CD4-positive, CD25-positive, alpha-beta regulatory T cell (primary cell): ENCODE measurements around the gene FN3KRP. TPM values are rescaled to one million over a fixed set of nuclear protein-coding genes. Genes with fewer than 3 reads are reported as not detected.

Experiments
- ATAC-seq, 2 donors: fragments of 150-1000 bp; cut with Tn5 transposase; one replicate each; pipeline ENCODE4 v1.10.0; 2021; ENCODE audit warnings: low read depth in 2 of 2, moderate number of reproducible peaks in 2 of 2, moderate library complexity in 1 of 2
- DNase-seq, 3 donors: peaks; one replicate each; pipeline versions ENCODE4 v3.0.0 to v3.0.0-alpha.2; 2012 to 2022; ENCODE audit warnings: mixed read lengths in 1 of 3
- H3K27ac ChIP-seq: one replicate; pipeline ENCODE4 v1.7.0; 2013; ENCODE audit warnings: mild to moderate bottlenecking, low read length; ENCODE audit not compliant: insufficient read depth, poor library complexity, severe bottlenecking
- H3K27me3 ChIP-seq: one replicate; pipeline ENCODE4 v1.7.0; 2013; ENCODE audit warnings: low read length; ENCODE audit not compliant: control insufficient read depth, insufficient read depth
- H3K36me3 ChIP-seq: one replicate; pipeline ENCODE4 v1.7.0; 2013; ENCODE audit warnings: mild to moderate bottlenecking, low read length, moderate library complexity; ENCODE audit not compliant: control insufficient read depth, insufficient read depth
- H3K4me1 ChIP-seq: 2 replicates; pipeline ENCODE4 v1.7.0; 2013; ENCODE audit warnings: mild to moderate bottlenecking, low read length; ENCODE audit not compliant: insufficient read depth, control insufficient read depth, poor library complexity, severe bottlenecking
- H3K4me3 ChIP-seq: one replicate; pipeline ENCODE4 v1.7.0; 2013; ENCODE audit warnings: low read depth, mild to moderate bottlenecking, low read length, moderate library complexity
- H3K9me3 ChIP-seq, 2 experiments: 1 replicate in 1 of 2; 2 replicates in 1 of 2; pipeline ENCODE4 v1.7.0; 2013; ENCODE audit warnings: low read length in 2 of 2, mild to moderate bottlenecking in 1 of 2, moderate library complexity in 1 of 2; ENCODE audit not compliant: control insufficient read depth in 2 of 2
- H3K27ac Mint-ChIP-seq, 3 donors: one replicate each; pipeline ENCODE4 v1.8.0; 2020 to 2022; ENCODE audit warnings: mild to moderate bottlenecking in 3 of 3, mixed read lengths in 3 of 3, moderate library complexity in 2 of 3
- H3K27me3 Mint-ChIP-seq: one replicate; pipeline ENCODE4 v1.8.0; 2022; ENCODE audit warnings: mild to moderate bottlenecking, mixed read lengths
- H3K36me3 Mint-ChIP-seq: one replicate; pipeline ENCODE4 v1.8.0; 2020; ENCODE audit warnings: mixed read lengths
- H3K4me1 Mint-ChIP-seq, 4 donors: one replicate each; pipeline ENCODE4 v1.8.0; 2020 to 2022; ENCODE audit warnings: mixed read lengths in 4 of 4, mild to moderate bottlenecking in 1 of 4
- H3K4me3 Mint-ChIP-seq, 4 donors: one replicate each; pipeline ENCODE4 v1.8.0; 2020 to 2022; ENCODE audit warnings: mild to moderate bottlenecking in 4 of 4, mixed read lengths in 4 of 4, moderate library complexity in 3 of 4
- H3K9me3 Mint-ChIP-seq, 7 donors: one replicate each; pipeline ENCODE4 v1.8.0; 2020 to 2022; ENCODE audit warnings: mixed read lengths in 7 of 7, mild to moderate bottlenecking in 3 of 7, moderate library complexity in 2 of 7
- polyA plus RNA-seq, 4 donors: library from polyadenylated mRNA; unstranded; fragments of 300-500 nt; fragmentation: Illumina TruSeq; gene quantifications; one replicate each; pipeline ENCODE4 v1.2.3, GENCODE V29; 2021
- total RNA-seq: library from RNA; stranded (reverse); gene quantifications from one replicate; pipeline ENCODE4 v1.2.3, GENCODE V29; 2022

Gene FN3KRP, protein sequence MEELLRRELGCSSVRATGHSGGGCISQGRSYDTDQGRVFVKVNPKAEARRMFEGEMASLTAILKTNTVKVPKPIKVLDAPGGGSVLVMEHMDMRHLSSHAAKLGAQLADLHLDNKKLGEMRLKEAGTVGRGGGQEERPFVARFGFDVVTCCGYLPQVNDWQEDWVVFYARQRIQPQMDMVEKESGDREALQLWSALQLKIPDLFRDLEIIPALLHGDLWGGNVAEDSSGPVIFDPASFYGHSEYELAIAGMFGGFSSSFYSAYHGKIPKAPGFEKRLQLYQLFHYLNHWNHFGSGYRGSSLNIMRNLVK
- total RNA-seq, result 28.1 TPM
- polyA plus RNA-seq, result 10 to 100 TPM; 25.3 to 36.7 (median 34.0) TPM

GRCh38 chr17:82716203-82717010 lies at the start of gene FN3KRP:
Gene FN3KRP (plus strand): TSS chr17:82716706. CDS start chr17:82716756, 50 bp downstream.
- Histone ChIP-seq H3K4me3 (peak within 1 kb of the TSS; percentile 67), H3K36me3 (peaks cover 13% of the 10 kb centered on the region), H3K27me3 (no peaks in the 10 kb centered on the region), H3K4me1 (peaks cover 23% of the 10 kb centered on the region), H3K9me3 (no peaks in the 10 kb centered on the region), H3K27ac (peak within 1 kb of the TSS; percentile 60)
- peak; percentile 88 to 97 (median 90) for DNase-seq
- Mint-ChIP-seq H3K4me3 (peak within 1 kb of the TSS; percentile 85 to 99 (median 95)), H3K27me3 (peaks cover 5% of the 10 kb centered on the region), H3K9me3 (no peaks in the 10 kb centered on the region), H3K4me1 (peaks cover 8 to 27% (median 12%) of the 10 kb centered on the region in 4 donors), H3K36me3 (peaks cover 7% of the 10 kb centered on the region), H3K27ac (peak within 1 kb of the TSS; percentile 75 to 95 (median 85))
- peak; percentile 91 to 94 for ATAC-seq

- Histone ChIP-seq H3K4me1 (no peaks in the 10 kb centered on the region), H3K27ac (no peak overlapping the region), H3K27me3 (no peaks in the 10 kb centered on the region), H3K4me3 (no peak overlapping the region), H3K9me3 (no peaks in the 10 kb centered on the region), H3K36me3 (no peaks in the 10 kb centered on the region)
- no peaks in the 10 kb centered on the region for H3K36me3 Mint-ChIP-seq
- no peak overlapping the region for H3K4me3 Mint-ChIP-seq
- H3K27ac Mint-ChIP-seq, result no peak overlapping the region
- H3K27me3 Mint-ChIP-seq, result no peaks in the 10 kb centered on the region
- ATAC-seq (no peak), DNase-seq (no peak)
- peaks cover 0 to 9% (median 0%) of the 10 kb centered on the region in 4 donors for H3K4me1 Mint-ChIP-seq
- no peaks in the 10 kb centered on the region for H3K9me3 Mint-ChIP-seq
These were observed 49.4 kb upstream of the FN3KRP start for GRCh38 chr17:82666931-82667667.

- Mint-ChIP-seq H3K27ac (no peak overlapping the region), H3K36me3 (no peaks in the 10 kb centered on the region), H3K9me3 (no peaks in the 10 kb centered on the region), H3K4me1 (peaks cover 0 to 9% (median 0%) of the 10 kb centered on the region in 4 donors), H3K4me3 (no peak overlapping the region), H3K27me3 (no peaks in the 10 kb centered on the region)
- DNase-seq, result no peak
- no peaks in the 10 kb centered on the region for H3K4me1 ChIP-seq
- no peaks in the 10 kb centered on the region for H3K9me3 ChIP-seq
- no peak overlapping the region for H3K27ac ChIP-seq
- H3K27me3 ChIP-seq, result no peaks in the 10 kb centered on the region
- H3K4me3 ChIP-seq, result no peak overlapping the region
- H3K36me3 ChIP-seq, result no peaks in the 10 kb centered on the region
- ATAC-seq, result no peak
These were observed 48.9 kb upstream of the FN3KRP start for GRCh38 chr17:82667668-82668000.

DNA sequence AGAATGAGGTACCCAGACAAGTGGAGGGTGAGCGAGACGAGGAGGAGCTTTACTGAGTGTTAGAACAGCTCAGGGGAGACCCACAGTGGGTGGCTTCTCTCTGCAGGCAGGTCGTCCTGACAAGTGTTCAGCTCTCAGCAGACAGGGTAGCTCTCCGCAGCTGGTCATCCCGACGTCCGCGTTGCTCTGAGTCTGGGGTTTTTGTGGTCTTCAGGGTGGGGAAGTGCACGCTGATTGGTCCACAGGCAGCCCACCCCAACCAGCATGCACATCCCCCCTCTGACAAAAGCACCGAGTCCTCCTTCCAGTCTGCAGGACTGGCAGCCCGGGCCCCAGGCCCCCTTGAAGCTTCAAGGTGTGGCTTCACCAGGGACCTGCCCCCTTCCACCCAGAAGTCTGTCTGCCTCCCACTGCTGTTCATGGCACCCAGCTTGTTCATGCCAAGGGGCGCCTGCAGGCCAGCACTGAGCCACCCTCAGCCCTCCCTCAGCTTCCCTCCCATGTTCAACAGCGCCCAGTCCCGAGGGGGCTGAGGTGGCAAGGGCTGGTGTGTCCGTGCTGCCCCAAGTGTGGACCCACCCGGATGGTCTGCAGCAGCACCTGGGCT lies 48.4 kb upstream of the FN3KRP start:
- Histone ChIP-seq H3K4me1 (no peaks in the 10 kb centered on the region), H3K9me3 (no peaks in the 10 kb centered on the region), H3K4me3 (no peak overlapping the region), H3K36me3 (no peaks in the 10 kb centered on the region), H3K27me3 (no peaks in the 10 kb centered on the region), H3K27ac (no peak overlapping the region)
- H3K27me3 Mint-ChIP-seq, result no peaks in the 10 kb centered on the region
- DNase-seq, result no peak
- H3K9me3 Mint-ChIP-seq, result no peaks in the 10 kb centered on the region
- H3K4me1 Mint-ChIP-seq, result peaks cover 0 to 9% (median 0%) of the 10 kb centered on the region in 4 donors
- no peak for ATAC-seq
- H3K36me3 Mint-ChIP-seq, result no peaks in the 10 kb centered on the region
- peak overlapping the region in 1 of 3 donors; percentile 65 for H3K27ac Mint-ChIP-seq
- no peak overlapping the region for H3K4me3 Mint-ChIP-seq

- no peaks in the 10 kb centered on the region for H3K4me1 ChIP-seq
- H3K27me3 ChIP-seq, result no peaks in the 10 kb centered on the region
- DNase-seq (peak in 2 of 3 donors; percentile 31 to 48), ATAC-seq (peak; percentile 57 to 67)
- no peaks in the 10 kb centered on the region for H3K27me3 Mint-ChIP-seq
- H3K36me3 Mint-ChIP-seq, result no peaks in the 10 kb centered on the region
- no peaks in the 10 kb centered on the region for H3K9me3 Mint-ChIP-seq
- H3K27ac Mint-ChIP-seq, result peak overlapping the region in 1 of 3 donors; percentile 65
- no peak overlapping the region for H3K4me3 ChIP-seq
- no peak overlapping the region for H3K4me3 Mint-ChIP-seq
- H3K36me3 ChIP-seq, result no peaks in the 10 kb centered on the region
- H3K9me3 ChIP-seq, result no peaks in the 10 kb centered on the region
- H3K4me1 Mint-ChIP-seq, result peaks cover 0 to 9% (median 0%) of the 10 kb centered on the region in 4 donors
- H3K27ac ChIP-seq, result no peak overlapping the region
These were observed 47.8 kb upstream of the FN3KRP start for GRCh38 chr17:82668631-82669099.

GRCh38 chr17:82670661-82671450 lies 45.6 kb upstream of the FN3KRP start:
- no peaks in the 10 kb centered on the region for H3K36me3 ChIP-seq
- no peaks in the 10 kb centered on the region for H3K9me3 Mint-ChIP-seq
- no peak overlapping the region for H3K4me3 ChIP-seq
- H3K9me3 ChIP-seq, result no peaks in the 10 kb centered on the region
- no peaks in the 10 kb centered on the region for H3K27me3 ChIP-seq
- ATAC-seq (no peak), DNase-seq (no peak)
- H3K4me1 Mint-ChIP-seq, result peaks cover 0 to 7% (median 0%) of the 10 kb centered on the region in 4 donors
- H3K4me1 ChIP-seq, result no peaks in the 10 kb centered on the region
- H3K27me3 Mint-ChIP-seq, result no peaks in the 10 kb centered on the region
- H3K27ac Mint-ChIP-seq, result peak overlapping the region in 1 of 3 donors; percentile 59
- H3K4me3 Mint-ChIP-seq, result no peak overlapping the region
- no peaks in the 10 kb centered on the region for H3K36me3 Mint-ChIP-seq
- H3K27ac ChIP-seq, result no peak overlapping the region
